T1000 (cell line): Measurements from ENCODE around the gene GLS2.
"Not testable (repeated sequence)": the region's sequence is repeated elsewhere in the genome, so short reads cannot be mapped to it uniquely, and the experiment has no call there.

Experiments used
- DNase-seq: peaks from one replicate; lab custom pipeline; 2025; ENCODE audit warnings: mixed read lengths; lab: John Stamatoyannopoulos, UW

GLS2 gene

DNA sequence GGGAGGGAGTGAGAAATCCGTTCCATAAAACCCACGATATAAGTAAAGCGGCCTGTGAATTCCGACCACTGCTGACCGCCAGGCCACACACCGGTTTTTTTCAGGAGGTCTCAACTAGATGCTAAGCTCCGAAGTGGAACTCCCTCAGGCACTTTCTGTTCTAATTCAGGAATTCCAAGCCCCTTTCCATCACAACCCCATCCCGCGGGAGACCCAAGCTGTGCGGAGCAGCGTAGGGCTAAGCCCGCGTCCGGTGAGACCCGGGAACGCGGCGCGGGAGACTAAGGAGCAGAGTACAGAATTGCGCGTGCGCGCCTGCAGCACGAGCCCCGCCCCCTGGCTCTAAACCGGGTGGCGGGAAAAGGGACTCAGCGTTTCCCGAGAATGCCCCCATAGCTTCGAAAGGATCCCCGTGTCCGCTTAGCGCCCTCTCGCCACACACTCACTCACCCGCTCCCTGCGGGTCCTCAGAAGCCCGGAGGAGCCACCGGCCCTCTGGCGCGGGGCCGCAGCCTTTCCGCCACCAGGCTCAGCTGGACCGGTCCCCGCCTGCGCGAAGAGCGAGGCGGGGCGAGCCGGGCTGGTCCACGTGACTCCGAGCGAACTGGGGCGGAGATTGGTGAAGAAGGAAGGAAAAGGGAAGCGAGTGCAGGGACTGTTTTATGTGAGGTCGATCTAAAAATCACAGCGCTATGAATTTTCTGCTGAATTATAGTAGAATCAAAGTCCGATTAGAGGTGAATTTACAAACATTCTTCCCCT is 38.9 kb downstream of the GLS2 start, which contains the start of gene TIMELESS:
TSS of gene TIMELESS (minus strand) at position 567 of the 762 bp plus-strand sequence. CDS start 15,256 bp downstream, outside the sequence.
- DNase-seq, result peak; percentile 91

DNA sequence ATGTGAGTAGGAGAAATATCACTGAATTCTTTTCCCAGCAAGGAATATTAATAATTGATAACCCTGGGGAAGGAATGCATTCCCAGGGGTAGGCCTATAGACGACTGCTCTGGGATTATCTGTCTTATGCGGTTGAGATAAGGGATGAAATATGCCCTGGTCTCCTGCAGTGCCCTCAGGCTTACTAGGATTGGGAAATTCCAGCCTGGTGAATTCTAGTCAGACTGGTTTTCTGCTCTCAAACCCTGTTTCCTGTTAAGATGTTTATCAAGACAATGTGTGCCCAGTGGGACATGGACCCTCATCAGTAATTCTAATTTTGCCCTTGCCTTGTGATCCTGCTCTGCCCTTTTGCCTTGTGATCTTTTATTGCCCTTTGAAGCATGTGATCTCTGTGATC is 44.8 kb downstream of the GLS2 start:
- DNase-seq, result not testable (repeated sequence)

- no peak for DNase-seq
These were observed 50.4 kb downstream of the GLS2 start for GRCh38 chr12:56437430-56438176.

DNA sequence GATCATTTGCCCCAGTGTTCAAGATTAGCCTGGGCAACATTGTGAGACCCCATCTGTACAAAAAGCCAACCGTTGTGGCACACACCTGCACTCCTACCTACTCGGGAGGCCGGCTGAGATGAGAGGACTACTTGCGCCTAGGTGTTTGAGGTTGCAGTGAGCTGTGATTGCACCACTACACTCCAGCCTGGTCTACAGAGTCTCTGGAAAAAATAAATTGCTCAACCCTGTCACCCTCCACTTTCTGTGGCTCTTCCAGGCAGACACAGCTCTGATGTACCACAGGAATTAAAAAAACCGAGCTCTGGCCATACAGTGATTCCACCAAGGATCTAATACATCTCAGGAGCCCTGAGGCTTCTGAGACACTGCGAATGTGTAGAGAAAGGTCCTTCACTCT is 53.1 kb downstream of the GLS2 start:
- DNase-seq, result no peak

DNA sequence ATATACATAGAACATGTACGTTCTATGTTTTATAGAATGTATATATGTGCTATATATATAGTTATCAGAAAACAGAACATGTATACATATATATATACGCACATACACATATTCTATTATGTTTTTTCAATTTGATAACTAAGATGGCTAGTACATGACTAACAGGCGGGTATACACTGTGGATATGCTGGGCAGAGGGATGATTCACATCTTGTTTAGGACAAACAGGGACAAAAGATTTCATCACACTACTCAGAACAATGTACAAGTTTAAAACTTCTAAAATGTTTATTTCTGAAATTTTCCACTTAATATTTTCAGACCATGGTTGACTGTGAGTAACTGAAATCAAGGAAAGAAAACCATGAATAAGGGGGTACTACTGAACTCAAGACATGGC is 56.1 kb downstream of the GLS2 start:
- DNase-seq, result no peak

DNA sequence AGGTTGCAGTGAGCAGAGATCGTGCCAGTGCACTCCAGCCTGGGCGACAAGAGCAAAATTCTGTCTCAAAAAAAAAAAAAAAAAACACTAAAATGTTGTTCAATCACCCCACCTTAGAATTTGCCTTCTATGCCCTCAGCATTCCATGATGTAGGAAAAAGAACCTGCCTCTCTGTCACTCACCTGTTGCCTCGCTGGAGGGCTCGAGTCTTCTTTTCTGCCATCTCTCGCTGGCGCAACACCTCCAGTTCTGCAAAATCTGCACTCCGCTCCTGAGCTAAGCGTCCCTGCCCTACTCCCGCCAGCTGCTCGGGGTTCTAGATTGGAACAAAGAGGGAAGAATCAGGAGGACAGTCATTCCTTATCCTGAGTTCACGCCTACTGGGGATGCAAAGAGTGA is 56.7 kb downstream of the GLS2 start:
- DNase-seq, result no peak

- DNase-seq, result no peak
These were observed 62.0 kb downstream of the GLS2 start for GRCh38 chr12:56425940-56426438.

DNA sequence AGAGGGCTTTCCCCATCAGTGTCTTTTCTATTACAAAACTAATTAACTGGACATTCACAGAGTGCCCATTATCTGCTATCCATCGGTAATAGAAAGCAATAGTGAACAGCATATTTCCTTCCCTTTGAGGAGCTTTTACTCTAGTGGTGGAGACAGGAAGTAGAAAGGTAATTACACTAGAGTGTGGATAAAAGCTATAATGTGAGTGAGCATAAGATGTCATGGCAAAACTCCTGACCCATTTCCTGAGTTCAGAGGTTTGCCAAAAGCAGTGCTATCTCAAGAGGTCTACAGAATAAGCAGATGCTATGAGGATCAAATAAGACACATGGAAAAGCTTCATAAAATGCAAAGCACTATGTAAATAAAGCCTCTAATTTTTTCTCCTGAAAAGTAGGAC is 62.8 kb downstream of the GLS2 start:
- DNase-seq, result no peak
